HTERT RPE-1 (cell line): ENCODE results near the gene MCL1.
"Not testable (repeated sequence)": the region's sequence is repeated elsewhere in the genome, so short reads cannot be mapped to it uniquely, and the experiment has no call there.

Experiments used
- in situ Hi-C: fragments of 300-500 bp; cut with MboI; formaldehyde crosslinking; loops from 4 replicates; pipeline ENCODE4 v1.14.3; 2020; ENCODE audit warnings: low sequenced_read_pairs

Gene MCL1

DNA sequence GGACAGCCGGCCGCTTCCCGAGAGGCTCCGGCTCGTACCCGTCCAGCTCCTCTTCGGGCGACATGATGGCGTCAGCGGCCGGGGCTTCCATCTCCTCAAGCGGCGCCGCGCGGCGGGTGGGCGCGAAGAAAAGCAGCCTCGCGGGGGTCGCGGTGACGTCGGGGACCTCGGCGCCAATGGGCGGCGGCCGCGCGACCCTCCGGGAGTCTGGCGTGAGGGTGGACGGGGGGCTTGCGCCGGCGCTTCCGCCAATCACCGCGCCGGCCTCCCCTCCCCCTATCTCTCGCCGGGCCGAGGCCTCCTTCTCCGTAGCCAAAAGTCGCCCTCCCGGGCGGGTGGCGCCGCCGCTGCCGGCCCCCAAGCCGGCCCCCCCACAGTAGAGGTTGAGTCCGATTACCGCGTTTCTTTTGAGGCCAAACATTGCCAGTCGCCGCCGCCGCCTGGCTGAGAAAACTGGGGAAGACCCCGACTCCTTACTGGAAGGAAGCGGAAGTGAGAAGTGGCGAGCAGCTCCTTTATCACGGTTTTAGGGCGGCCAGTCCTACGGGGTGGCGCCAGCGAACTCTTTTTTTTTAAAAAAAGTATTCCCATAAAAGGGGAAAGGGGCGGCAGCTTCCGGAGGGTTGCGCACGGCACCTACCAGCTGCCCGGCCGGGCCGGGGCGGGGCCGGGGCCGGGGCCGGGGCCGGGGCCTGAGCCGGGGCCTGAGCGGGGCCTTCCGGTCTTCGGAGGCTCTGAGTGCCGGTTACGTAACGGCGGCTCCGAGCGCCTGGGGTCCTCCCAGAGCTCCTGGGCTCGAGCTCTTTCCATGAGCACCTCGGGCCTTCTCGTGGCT is at the start of gene MCL1:
MCL1 (minus strand) TSS at position 501 of the 835 bp plus-strand sequence; CDS start at position 421, 80 bp downstream.
- in situ Hi-C loops, result no loop called here

DNA sequence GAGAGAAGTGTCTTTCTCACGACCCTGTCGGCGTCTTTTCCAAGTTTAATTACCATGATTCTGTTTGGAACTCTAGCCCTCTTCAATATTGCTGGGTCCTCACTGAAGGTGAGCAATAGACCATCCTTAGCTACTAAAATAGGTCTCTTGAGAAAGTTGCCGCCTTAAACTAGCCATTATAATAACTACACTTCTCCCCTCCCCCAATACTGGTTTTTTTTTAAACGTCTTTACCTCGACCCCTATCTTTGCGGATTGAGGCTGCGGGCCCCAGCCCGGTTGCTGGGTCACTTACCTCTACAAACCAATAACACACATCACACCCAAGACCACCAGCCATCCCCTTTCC is 49.3 kb upstream of the MCL1 start:
- in situ Hi-C loops, result no loop called here

DNA sequence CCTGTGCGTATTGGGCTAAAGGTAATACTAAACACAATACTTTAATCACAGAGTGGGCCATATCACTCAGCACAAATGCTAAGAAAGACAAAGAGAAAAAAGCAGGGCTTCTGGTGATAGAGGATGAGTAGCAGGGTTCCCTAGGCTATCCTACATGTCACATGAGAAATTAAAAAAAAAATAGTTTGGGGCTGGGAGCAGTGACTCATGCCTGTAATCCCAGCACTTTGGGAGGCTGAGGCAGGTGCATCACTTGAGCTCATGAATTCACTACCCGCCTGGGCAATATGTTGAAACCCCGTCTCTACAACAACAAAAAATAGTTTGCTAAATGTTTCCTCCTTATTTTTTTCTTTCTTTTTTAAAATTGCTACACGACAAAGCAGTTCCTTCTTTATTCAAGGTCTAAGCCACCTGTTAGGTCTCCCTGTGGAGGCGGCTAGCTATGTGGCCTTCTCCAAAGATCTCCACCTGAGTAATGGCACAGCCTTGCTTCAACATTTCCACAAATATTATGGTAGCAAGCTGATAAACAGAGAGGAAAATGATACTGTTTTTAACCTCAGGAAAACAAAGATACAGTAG is 48.5 kb upstream of the MCL1 start:
- in situ Hi-C loops, result no loop called here

DNA sequence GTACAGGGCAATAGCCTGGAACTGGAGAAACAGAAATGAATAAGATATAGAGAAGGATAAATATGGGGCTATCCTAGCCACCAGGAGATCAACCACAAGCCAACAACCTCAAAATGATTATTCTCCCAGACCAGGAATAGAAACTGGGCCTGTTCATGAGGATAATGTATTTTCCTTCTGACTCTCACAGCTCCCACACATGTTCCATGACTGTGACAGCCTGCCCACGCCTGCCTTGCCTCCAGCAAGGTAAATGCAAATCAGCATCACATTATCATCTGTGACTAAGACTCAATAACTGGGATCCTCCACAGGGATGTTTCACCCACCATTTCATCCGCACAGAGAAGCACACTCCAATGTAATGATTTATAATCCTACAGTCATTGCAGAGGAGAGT is 46.7 kb upstream of the MCL1 start:
- in situ Hi-C loops, result no loop called here

DNA sequence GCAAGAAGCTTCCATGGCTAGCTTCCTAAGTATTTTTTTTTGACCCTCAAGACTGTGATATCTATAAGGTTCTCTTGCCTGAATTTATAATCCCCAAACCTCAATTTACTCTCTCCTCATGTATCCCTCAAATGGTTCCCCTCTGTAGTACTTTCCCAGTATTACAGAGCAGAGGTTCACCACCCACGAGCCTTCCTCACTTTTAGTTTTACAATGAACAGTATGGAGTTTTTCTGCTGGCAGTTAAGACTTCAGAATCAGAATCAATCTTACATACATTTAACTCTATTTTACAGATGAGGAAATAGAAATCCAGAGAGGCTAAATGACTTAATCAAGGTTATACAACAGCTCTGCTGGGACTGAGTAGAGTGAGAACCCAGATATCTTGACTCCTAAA is 45.1 kb upstream of the MCL1 start:
- in situ Hi-C loops, result not testable (repeated sequence)

DNA sequence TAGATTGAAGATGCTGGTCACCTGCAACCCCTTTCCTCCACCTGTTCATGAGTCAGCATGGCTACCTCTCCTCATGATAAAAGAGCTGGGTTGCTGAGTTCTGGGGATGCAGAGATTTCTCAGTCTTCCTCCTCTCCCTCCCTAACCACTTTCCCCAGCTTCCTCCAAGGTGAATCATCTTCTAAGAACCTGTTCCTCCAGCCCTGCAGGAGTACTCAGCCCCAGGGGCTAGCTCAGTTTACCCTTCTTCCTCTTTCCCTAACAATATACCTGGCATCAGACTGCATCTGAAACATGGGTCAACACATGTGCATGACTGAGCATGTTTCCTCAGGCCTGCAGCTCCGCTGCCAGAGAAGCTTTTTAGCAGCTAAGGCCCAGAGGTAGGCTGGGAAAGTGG is 44.7 kb upstream of the MCL1 start:
- in situ Hi-C loops, result not testable (repeated sequence)

DNA sequence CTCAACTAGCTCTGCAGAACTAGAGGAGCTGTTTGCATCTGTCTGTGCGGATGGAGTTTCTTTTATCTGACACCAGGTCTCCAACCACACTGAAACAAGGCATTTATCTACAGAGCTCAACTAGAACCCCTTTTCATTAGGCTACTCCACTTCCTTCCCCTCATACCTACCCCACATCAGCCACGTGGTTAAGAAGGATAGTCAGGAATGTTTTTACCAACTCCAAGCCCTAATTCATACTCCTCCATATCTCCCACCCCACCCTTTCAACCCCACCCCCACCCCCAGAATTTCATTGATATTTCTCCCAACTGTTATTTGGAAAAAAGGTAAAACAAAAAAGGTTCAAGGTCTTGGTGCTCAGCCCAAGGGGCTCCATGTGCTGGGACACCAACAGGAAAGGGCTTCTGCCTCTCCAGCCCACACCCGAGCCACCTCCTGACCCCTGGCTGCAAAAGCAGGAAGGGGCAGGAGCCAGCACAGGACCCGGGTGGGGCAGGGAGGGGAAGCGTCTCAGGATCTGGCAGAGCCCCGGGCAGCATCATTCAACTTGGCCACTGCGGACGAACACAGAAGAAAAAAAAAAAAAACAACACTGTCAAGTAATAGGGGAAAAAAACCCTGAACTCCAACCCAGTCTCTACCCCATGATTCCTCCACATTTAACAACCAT is 43.0 kb upstream of the MCL1 start:
- in situ Hi-C loops, result no loop called here

DNA sequence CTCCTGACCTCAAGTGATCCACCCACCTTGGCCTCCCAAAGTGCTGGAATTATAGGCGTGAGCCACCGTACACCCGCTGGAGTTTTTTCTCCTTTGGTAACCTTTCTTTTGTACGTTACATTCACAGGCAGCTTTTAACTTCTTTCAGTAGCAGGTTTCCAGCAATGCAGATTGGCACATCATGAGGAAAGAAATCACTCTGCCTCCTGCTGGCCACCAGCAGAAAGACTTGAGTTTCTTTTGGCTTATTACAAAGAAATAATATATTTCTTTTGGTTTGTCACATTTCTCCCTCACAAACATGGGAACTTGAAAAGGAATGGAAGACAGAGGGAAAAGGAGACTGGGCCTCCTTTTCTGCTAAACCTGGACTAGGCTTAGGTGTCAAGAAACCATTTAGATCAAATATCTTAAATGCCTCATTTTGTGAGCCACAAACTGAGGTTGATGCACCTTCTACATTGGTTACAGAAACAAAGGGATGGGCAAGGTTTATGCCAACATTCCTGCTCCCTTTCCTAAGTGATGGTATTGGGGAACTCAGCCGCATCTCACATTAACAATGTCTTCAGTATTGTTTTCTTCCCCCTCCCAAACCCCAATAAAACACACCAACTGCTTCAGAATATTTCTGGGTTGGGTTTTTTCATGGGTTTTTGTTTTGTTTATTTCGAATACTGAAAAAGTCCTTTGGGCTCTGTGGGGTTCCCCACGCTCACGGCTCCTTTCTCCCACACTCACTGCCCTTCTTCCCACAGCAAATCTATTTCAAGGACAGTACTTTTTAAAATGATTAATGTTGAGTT is 42.3 kb upstream of the MCL1 start:
- in situ Hi-C loops, result no loop called here

DNA sequence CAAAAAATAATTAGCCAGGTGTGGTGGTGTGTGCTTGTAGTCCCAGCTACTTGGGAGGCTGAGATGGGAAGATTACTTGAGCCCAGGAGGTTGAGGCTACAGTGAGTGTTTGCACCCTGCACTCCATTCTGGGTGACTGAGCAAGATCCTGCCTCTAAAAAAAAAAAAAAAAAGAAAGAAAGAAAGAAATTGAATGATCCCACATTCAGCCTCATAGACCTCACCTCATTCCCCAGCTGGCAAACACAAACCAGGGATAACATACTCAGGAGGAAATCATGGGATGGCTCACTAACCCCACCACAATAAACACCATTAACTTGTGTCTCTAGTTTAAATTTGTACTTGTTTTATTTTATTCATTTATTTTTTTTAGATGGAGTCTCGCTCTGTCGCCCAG is 41.5 kb upstream of the MCL1 start:
- in situ Hi-C loops, result no loop called here

DNA sequence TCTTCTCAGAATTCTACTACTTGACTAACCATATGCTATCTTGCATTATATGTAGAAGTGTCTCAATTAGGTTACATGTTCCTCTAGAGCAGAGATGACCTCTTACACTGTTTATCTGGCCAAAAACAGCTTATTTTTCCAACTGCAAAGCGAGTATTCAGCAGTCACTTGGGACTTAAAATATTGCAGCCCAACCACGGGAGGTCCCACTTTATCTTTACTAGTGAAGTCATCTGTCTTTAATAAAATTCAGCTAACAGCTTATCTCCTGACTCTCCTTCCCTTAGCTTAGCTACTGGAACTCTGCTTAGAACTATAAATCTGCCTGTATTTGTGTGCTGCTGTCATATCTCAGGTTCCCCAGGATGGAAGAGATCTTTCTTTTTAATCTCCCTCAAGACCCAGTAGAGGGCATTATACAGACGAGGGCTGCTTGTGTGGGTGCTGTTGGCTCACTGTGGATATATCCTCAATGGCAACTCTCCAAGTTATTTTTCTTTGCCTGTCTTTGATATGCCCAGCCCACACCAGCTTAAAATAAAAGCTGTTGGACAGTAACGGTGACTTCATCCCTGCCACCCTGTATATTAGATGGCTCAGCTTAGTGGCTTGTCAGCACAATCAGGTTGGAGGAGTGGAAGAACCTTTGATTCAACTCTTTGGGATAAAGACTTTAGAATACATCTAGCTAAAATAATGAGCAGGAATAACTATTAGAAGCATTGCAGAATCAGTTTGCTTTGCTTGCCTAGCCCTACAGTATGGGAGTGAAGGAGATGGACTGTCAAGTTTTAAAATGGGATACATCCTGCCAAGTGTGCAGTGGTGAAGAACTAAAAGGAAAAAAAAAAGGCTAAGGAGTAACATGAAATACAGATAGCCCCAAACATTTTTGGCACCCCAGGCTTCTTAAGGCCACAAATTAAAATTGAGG is 40.4 kb upstream of the MCL1 start:
- in situ Hi-C loops, result no loop called here

DNA sequence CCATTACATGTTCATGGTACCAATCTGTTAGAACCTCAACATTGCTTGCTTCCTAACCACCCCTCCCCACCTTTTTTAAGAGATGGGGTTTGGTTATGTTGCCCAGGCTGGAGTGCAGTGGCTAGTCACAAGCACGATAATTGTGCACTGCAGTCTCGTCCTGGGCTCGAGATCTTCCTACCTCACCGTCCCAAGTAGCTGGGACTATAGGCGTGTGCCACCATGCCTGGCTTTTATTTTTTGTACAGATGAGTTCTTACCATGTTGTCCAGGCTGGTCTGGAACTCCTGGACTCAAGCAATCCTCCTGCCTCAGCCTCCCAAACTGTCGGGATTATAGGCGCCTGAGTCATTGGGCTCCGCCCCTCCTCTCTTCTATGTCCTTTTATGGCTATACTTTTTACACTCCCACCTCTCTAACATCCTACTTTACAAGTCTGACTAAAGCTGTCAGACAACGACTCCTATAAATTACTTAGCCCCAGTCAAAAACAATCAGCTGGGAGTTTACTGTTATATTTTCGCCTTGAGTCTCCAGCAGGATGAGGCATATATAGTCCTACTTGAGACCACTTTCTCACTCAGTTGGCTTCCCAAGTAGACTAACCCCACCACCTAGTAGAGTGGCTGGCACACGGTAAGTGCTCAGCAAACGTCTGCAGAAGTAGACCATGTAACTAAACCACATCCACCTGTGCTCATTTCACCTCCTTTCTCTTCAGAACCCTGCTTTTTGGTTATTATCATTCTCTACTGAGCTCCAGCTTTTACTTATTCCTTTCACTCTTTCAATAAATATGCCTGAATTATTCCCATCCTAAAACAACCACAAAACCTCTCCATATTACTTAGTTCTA is 36.2 kb upstream of the MCL1 start:
- in situ Hi-C loops, result no loop called here

DNA sequence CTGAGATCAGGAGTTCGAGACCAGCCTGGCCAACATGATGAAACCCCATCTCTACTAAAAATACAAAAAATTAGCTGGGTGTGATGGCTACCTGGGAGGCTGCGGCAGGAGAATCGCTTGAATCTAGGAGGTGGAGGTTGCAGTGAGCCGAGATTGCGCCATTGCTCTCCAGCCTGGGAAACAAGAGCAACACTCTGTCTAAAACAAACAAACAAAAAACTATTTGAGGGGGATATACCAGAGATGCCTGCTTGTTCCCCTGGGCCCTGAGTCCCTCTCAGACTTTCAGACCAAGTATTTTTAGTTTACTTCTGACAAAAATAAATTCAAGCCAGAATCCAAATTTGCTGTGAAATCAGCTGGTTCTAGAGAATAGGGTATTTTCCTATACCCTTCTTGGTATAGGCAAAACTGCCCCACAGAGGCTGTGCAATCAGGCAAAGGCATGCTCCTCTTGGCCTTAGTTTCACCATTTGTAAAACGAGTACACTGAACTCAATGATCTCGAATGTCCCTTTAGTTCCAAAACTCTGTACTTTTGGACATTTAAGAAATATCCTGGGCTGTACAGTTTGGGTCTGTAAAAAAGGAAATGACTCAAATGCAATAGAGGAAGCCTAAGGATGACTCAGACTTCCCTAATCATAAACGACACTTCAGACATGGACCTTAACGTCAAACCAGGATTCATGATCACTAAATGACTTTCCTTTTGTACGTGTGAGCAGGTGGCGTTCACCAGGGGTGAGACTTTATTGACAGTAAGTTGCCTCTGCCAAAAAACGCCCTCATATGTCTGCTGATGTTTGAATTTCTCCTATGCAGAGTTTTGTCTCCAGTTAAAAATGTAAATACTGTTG is 33.9 kb upstream of the MCL1 start:
- in situ Hi-C loops, result no loop called here

DNA sequence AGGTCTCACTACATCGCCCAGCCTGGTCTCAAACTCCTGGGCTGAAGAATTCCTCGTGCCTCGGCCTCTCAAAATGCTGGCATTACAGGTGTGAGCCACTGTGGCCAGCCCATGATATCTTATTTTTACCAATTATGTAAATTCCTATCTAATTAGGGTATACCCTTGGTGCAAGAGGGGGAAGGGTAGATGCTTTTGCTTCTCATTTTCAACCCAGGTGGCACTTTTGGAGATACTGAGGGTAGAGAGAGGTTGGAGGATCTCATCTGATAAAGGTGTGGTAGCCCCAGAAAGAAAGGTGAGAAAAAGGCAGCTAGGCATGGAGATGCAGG is 32.6 kb upstream of the MCL1 start:
- in situ Hi-C loops, result no loop called here

DNA sequence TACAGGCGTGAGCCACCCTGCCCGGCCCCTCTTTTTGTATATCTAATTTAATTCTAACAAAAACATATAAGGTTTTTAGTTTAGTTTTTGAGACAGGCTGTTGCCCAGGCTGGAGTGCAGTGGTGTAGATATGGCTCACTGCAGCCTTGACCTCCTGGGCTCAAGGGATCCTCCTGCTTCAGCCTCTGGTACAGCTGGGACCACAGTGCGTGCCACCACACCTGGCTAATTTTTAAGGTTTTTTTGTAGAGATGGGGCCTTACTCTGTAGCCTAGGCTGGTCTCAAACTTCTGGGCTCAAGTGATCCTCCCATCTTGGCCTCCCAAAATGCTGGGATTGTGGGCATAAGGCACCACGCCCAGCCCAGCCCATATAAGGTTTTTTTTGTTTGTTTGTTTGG is 31.2 kb upstream of the MCL1 start:
- in situ Hi-C loops, result no loop called here

DNA sequence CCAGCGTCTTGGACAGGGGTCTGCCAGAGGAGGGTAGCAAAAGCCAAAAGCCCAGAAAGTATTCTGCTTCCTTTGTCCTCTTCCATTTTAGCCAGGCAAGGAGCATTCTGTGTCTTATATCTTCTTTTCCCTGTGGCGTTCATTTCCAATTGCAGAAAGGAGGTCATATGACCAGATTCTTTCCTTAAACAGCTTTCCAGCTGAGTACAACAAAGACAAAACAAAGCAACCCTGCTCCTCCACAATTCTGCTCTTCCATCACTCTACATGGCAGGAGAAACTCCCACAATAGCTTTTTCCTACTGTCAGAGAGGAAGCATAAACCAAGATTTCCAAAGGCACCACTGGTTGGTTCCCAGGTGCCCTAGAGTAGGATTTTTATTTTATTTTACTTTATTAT is 30.3 kb upstream of the MCL1 start:
- in situ Hi-C loops, result no loop called here

DNA sequence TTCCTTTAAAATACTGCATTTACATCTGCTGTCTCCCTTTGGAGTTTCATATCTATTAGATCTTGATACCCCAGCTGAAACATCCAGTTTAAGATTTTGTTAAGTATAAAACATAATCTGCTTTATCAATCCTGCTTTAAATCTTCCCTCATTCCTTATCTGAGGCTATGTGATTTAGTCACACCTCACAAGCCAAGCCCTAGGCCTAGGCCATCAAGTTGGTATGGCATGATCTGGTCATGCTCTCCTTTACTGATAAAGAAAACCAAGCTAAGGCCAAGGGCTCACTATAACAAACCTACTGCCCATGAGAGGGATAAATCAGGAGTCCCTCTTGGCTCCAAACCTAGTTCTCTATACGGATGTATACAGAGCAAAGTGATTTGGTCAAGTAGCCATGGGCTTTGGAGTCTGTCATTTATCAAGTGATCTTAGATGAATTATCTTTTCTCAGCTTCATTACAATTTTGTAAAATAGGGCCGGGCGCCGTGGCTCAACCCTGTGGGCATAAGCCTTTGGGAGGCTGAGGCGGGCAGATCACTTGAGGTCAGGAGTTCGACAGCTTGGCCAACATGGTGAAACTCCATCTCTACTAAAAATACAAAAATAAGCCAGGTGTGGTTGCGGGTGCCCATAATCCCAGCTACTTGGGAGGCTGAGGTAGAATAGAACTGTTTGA is 27.2 kb upstream of the MCL1 start:
- in situ Hi-C loops, result no loop called here

DNA sequence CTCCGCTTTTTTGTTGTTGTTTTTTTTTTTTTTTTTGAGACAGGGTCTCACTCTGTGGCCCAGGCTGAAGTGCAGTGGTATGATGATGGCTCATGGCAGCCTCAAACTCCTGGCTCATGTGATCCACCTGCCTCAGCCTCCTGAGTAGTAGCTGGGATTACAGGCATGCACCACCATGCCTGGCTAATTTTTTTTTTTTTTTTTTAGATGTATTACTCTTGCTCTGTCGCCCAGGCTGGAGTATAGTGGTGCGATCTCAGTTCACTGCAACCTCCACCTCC is 26.0 kb upstream of the MCL1 start:
- in situ Hi-C loops, result not testable (repeated sequence)

DNA sequence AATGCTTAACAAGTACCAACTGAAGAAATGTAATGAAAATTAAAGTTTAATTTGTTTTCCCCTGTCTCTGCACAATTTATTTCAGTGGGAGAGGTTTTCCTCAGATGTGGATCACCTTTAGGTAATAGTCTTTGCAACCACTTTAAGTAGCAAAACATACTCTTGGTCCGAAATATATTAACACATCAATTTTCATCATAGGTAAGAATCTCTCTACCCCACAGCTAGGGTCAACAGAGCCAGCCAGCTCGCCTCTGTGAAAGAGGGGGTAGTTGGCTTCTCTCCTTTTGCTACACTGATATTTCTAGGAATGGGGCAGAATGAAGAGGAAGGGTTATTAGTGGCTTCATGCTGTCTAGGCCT is 24.8 kb upstream of the MCL1 start:
- in situ Hi-C loops, result no loop called here
